ENCODE data around the gene EVL.

EVL gene

GRCh38 chr14:100114109-100114765 lies 49.0 kb downstream of the EVL start:
- no peak for DNase-seq

GRCh38 chr14:100115236-100115635 lies 50.0 kb downstream of the EVL start:
- DNase-seq, result no peak

DNA sequence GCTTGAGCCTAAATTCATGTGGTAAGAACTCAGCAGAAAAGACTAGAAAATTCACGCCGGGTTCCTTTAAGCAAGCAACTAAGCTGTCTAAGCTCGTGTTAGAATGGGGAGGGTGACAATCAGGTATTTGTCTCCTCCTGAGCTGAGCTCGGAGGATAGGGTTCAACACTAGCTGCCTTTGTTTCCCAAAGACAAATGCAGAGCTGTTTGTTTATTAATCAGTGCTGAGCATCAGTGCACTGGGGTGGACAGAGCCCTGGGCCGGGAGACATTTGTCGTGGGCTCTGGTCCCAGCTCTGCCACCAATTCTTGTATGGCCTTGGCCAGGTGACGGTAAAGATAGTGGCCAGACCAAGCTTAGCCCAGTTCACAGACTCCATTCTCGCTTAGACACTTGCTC lies 50.5 kb downstream of the EVL start:
- DNase-seq, result no peak

- no peak for DNase-seq
These were observed 50.9 kb downstream of the EVL start for GRCh38 chr14:100116134-100116533.

DNA sequence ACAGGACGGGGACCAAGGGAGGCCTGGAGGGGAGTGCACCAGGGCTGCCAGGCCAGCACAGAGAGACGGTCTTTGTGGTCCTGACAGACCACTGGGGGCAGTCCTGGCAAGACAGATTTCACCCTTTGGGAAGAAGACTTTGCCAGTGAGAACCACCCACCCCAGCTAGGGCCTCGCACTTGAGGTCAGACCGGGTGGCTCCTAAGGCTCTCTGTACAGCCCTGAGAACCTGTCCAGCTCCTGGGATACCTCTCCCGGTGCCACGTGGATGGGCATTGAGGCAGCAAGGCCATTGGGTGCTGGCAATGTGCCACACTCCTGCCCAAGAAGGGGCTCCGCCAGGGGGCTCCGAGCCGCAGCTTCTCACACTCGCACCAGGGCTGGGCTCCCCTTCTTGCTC lies 51.8 kb downstream of the EVL start:
- DNase-seq, result no peak

- DNase-seq, result no peak
These were observed 52.6 kb downstream of the EVL start for GRCh38 chr14:100117633-100118395.

GRCh38 chr14:100118396-100119011 lies 53.3 kb downstream of the EVL start:
- DNase-seq, result no peak

DNA sequence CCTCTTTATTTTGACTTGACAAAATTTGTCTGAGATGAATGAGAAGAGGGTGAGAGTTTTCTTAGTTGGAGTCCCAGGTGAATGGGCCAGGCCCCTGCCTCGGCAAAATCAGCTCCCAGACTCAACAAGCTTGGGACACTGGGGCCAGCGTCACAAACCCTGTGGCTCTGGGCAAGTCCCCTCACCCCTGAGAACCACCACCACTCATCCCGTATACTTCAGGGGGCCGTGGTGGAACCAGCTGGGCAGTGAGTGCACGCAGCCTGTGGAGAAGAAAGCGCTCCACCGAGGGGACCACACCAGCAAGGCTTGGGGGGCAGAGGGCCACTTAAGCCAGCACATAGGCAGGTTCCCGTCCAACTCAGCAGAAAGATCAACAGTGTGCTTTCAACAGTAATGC lies 54.0 kb downstream of the EVL start:
- DNase-seq, result no peak

- no peak for DNase-seq
These were observed 55.5 kb downstream of the EVL start for GRCh38 chr14:100120522-100121269.

- DNase-seq, result no peak
These were observed 56.6 kb downstream of the EVL start for GRCh38 chr14:100121643-100122480.

DNA sequence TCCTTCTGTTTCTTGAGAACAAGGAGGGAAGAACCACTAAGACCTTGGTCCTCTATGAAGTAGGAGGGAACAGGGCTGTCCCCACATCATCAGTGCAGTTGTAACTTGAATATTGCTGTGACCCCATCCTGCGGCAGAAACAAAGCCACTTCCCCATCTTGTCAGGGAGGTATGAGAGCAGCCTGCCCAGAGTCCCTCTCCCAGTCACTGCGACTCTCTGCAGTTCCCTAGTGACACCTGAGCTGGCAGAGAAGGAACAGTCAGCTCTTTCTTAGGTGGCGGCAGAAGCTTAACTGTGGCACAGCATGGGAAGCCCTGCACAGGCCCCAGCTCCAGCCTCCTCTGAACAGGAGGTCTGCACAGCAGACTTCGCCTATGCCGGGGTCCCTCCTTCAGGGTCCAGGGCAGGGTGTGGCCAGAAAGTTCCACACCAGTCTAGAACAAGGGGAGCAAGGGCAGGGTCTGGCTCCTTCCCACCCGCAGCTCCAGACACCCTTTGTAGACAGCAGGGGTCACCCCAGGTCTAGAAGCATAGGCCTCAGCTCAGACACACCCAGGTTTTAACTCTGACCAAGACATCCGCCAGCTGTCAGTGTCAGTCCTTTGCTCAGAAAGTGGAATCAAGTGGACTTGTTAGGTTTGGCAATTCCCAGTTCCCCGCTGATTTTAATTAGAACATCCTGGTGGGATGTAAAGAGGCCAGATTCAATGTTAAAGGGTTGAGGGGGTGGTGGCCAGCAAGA lies 57.4 kb downstream of the EVL start:
- no peak for DNase-seq

- DNase-seq, result no peak
These were observed 58.4 kb downstream of the EVL start for GRCh38 chr14:100123618-100124017.

DNA sequence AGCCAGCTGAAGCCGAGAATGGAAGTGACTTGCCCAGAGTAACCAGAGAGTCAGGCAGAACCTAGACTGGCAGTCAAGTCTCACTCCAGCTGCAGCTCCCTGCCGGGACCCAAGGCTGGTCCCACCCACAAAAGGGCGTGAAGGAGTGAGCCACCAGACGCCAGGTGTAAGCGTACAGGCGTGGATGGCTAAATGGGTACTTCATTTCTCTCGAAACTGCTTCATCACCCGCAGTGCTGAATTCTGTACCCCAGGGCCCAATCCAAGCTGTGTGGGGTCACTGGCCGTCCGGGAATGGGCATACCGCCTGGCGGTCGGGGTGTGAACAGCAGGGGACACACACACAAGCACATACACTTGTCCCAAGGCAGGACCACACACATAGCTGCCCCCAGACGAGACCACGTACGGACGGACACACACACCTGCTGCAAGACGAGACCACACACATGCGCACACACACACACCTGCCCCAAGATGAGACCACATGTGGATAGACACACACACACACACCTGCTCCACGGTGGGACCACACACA lies 59.4 kb downstream of the EVL start:
- no peak for DNase-seq

GRCh38 chr14:100126401-100126800 lies 61.2 kb downstream of the EVL start:
- no peak for DNase-seq

GRCh38 chr14:100127853-100128455 lies 62.7 kb downstream of the EVL start:
- no peak for DNase-seq

- DNase-seq, result no peak
These were observed 63.5 kb downstream of the EVL start for GRCh38 chr14:100128688-100129087.

DNA sequence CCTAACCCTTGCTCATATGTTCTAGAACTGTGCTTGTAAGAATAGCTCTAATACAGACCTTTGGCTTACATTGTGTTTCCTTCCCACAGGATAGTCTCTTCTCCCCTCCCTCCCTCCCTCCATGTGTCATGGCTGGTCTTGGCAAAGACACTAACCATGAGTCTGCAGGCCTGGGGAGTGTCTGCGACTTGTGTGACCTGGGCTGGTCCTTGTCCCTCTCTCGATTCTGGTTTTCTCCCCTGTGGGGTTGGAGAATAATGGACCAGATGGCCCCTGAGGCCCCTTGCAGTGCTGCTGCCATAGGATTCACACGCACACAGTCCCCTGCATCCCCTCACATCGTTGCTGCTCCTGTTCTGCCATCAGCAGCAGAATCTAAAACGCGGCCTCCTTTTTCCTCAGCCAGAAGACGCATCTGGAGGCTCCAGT lies 64.0 kb downstream of the EVL start:
- DNase-seq, result no peak

- DNase-seq, result no peak
These were observed 65.3 kb downstream of the EVL start for GRCh38 chr14:100130521-100130920.

DNA sequence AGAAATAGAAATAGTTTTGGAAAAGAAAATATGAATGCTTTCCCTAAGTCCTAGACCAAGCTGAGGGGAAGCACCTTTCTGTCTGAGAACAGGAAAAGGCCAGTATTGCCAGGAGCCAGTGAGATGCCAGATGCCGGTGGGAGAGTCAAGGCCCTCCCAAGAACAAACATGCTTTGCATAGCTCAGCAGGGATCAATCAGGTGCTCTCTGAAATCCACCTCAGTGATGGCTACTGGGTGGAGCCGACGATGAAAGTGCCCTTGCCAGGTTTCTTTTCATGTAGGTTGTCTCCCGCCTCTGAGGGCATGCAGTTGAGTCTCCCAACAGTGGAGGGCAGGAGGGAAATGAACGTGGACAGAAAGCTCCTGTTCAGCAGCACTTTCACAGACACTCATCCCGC lies 66.0 kb downstream of the EVL start:
- DNase-seq, result no peak

- DNase-seq, result no peak
These were observed 67.1 kb downstream of the EVL start for GRCh38 chr14:100132161-100132902.

Data from CD4-positive, alpha-beta T cell treated with Interleukin-17A for 4 hours (primary cell).